OCI-LY7 (cell line): Measurements from ENCODE around the gene MAPRE3.

Experiments used
- CTCF ChIP-seq: fragments of 200-600 bp; sonication (generic); conservative IDR thresholded peaks from 2 replicates; pipeline ENCODE4 v1.5.1; 2014; ENCODE audit warnings: mild to moderate bottlenecking, antibody characterized with exemption, low read length, moderate library complexity, mixed read lengths
- EZH2phosphoT487 ChIP-seq: fragments of 200-600 bp; sonication (generic); IDR thresholded peaks from 2 replicates; pipeline ENCODE4 v1.6.1; 2018; ENCODE audit warnings: low read depth, borderline replicate concordance, mild to moderate bottlenecking, mixed run types, antibody characterized with exemption, low read length, moderate library complexity, mixed read lengths

GRCh38 chr2:27070653-27071276, 100.3 kb downstream of the MAPRE3 start:
- TF ChIP-seq CTCF (no peak), EZH2phosphoT487 (no peak)
